ENCODE measurements around the gene LTN1. TPM values are rescaled to one million over a fixed set of nuclear protein-coding genes. Genes with fewer than 3 reads are reported as not detected.
A peak's percentile ranks its signal among the peaks of the same experiment; 100 is the strongest.
"Not testable (repeated sequence)": the region's sequence is repeated elsewhere in the genome, so short reads cannot be mapped to it uniquely, and the experiment has no call there.

Gene LTN1
- total RNA-seq, 1 donor from 2014 or later, result 24.3 TPM

GRCh38 chr21:29017639-29018237 is 25.1 kb upstream of the LTN1 start:
- no peaks in the 10 kb centered on the region for H3K36me3 Mint-ChIP-seq
- peaks cover 8% of the 10 kb centered on the region for H3K4me1 Mint-ChIP-seq (ENCODE audit: unreplicated experiment)
- DNase-seq (ENCODE audit: extremely low spot score, unreplicated experiment), result no peak
- peak overlapping the region; percentile 83 for H3K4me3 Mint-ChIP-seq
- H3K27ac Mint-ChIP-seq, result peak overlapping the region; percentile 16
- H3K27me3 Mint-ChIP-seq, result no peaks in the 10 kb centered on the region
- no peaks in the 10 kb centered on the region for H3K9me3 Mint-ChIP-seq
- TF ChIP-seq, protein P1, sequence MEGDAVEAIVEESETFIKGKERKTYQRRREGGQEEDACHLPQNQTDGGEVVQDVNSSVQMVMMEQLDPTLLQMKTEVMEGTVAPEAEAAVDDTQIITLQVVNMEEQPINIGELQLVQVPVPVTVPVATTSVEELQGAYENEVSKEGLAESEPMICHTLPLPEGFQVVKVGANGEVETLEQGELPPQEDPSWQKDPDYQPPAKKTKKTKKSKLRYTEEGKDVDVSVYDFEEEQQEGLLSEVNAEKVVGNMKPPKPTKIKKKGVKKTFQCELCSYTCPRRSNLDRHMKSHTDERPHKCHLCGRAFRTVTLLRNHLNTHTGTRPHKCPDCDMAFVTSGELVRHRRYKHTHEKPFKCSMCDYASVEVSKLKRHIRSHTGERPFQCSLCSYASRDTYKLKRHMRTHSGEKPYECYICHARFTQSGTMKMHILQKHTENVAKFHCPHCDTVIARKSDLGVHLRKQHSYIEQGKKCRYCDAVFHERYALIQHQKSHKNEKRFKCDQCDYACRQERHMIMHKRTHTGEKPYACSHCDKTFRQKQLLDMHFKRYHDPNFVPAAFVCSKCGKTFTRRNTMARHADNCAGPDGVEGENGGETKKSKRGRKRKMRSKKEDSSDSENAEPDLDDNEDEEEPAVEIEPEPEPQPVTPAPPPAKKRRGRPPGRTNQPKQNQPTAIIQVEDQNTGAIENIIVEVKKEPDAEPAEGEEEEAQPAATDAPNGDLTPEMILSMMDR (conservative IDR thresholded peaks at IDR 0.05), result no peak

DNA sequence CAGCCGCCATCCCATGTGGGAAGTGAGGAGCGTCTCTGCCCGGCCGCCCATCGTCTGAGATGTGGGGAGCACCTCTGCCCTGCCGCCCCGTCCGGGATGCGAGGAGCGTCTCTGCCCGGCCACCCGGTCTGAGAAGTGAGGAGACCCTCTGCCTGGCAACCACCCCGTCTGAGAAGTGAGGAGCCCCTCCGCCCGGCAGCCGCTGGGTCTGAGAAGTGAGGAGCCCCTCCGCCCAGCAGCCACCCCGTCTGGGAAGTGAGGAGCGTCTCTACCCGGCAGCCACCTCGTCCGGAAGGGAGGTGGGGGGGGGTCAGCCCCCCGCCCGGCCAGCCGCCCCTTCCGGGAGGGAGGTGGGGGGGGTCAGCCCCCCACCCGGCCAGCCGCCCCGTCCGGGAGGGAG is 18.6 kb upstream of the LTN1 start:
- not testable (repeated sequence) for DNase-seq (ENCODE audit: extremely low spot score, unreplicated experiment); H3K27ac Mint-ChIP-seq; H3K4me1 Mint-ChIP-seq (ENCODE audit: unreplicated experiment); H3K36me3 Mint-ChIP-seq; H3K9me3 Mint-ChIP-seq; H3K4me3 Mint-ChIP-seq; H3K27me3 Mint-ChIP-seq

GRCh38 chr21:29008367-29008766 is 15.7 kb upstream of the LTN1 start:
- Mint-ChIP-seq H3K27ac (peak overlapping the region; percentile 81), H3K36me3 (peaks cover 4% of the 10 kb centered on the region), H3K4me1 (ENCODE audit: unreplicated experiment) (peaks cover 4% of the 10 kb centered on the region), H3K27me3 (no peaks in the 10 kb centered on the region), H3K4me3 (no peak overlapping the region), H3K9me3 (no peaks in the 10 kb centered on the region)
- DNase-seq (ENCODE audit: extremely low spot score, unreplicated experiment), result no peak
- TF ChIP-seq, protein P1 (conservative IDR thresholded peaks at IDR 0.05), result no peak

GRCh38 chr21:29007810-29008209 is 15.1 kb upstream of the LTN1 start:
- peaks cover 4% of the 10 kb centered on the region for H3K36me3 Mint-ChIP-seq
- H3K27ac Mint-ChIP-seq, result peak overlapping the region; percentile 81
- peaks cover 4% of the 10 kb centered on the region for H3K4me1 Mint-ChIP-seq (ENCODE audit: unreplicated experiment)
- TF ChIP-seq, protein P1 (conservative IDR thresholded peaks at IDR 0.05), result no peak
- no peak for DNase-seq (ENCODE audit: extremely low spot score, unreplicated experiment)
- H3K4me3 Mint-ChIP-seq, result no peak overlapping the region
- no peaks in the 10 kb centered on the region for H3K9me3 Mint-ChIP-seq
- H3K27me3 Mint-ChIP-seq, result no peaks in the 10 kb centered on the region

- no peaks in the 10 kb centered on the region for H3K9me3 Mint-ChIP-seq
- peak overlapping the region; percentile 63 for H3K27ac Mint-ChIP-seq
- H3K4me1 Mint-ChIP-seq (ENCODE audit: unreplicated experiment), result peaks cover 9% of the 10 kb centered on the region
- TF ChIP-seq, protein P1 (conservative IDR thresholded peaks at IDR 0.05), result no peak
- peak overlapping the region; percentile 13 for H3K4me3 Mint-ChIP-seq
- H3K36me3 Mint-ChIP-seq, result peaks cover 4% of the 10 kb centered on the region
- no peaks in the 10 kb centered on the region for H3K27me3 Mint-ChIP-seq
- DNase-seq (ENCODE audit: extremely low spot score, unreplicated experiment), result no peak
Observed at GRCh38 chr21:29007135-29007534, 14.5 kb upstream of the LTN1 start.

DNA sequence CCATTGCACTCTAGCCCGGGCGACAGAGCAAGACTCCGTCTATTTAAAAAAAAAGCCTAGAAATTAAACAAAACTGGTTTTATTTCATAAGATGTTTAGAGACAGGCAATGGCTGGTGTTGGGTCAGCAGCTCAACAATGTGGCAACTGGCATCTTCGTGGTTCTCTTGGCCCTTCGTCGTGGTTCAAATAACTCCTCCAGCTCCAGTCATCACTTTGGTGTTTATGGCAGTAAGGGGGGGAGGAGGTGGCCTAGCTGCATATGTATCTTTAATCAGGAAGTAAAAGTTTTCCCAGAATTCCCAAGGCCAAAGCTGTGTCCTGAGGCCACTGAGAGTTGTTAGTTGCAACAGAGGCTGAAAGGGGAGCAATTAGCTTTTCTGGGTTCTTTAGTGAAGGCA is 13.0 kb upstream of the LTN1 start:
- Mint-ChIP-seq H3K36me3 (peaks cover 4% of the 10 kb centered on the region), H3K4me3 (no peak overlapping the region), H3K27me3 (no peaks in the 10 kb centered on the region), H3K9me3 (no peaks in the 10 kb centered on the region), H3K27ac (no peak overlapping the region), H3K4me1 (ENCODE audit: unreplicated experiment) (peaks cover 9% of the 10 kb centered on the region)
- DNase-seq (ENCODE audit: extremely low spot score, unreplicated experiment), result no peak
- TF ChIP-seq, protein P1 (conservative IDR thresholded peaks at IDR 0.05), result no peak
